ENCODE results near the gene GMPR.
"Not testable (repeated sequence)": the region's sequence is repeated elsewhere in the genome, so short reads cannot be mapped to it uniquely, and the experiment has no call there.

GMPR gene

GRCh38 chr6:16244869-16245451 lies 6.6 kb downstream of the GMPR start:
- no peak for DNase-seq (ENCODE audit: low read depth in 1 of 2, low spot score in 1 of 2)

GRCh38 chr6:16248271-16248853 lies 10.0 kb downstream of the GMPR start:
- DNase-seq (ENCODE audit: low read depth in 1 of 2, low spot score in 1 of 2) = no peak

GRCh38 chr6:16249971-16250370 lies 11.6 kb downstream of the GMPR start:
- no peak for DNase-seq (ENCODE audit: low read depth in 1 of 2, low spot score in 1 of 2)

GRCh38 chr6:16251706-16252105 lies 13.3 kb downstream of the GMPR start:
- DNase-seq (ENCODE audit: low read depth in 1 of 2, low spot score in 1 of 2) = no peak

- no peak for DNase-seq (ENCODE audit: low read depth in 1 of 2, low spot score in 1 of 2)
Measured at GRCh38 chr6:16252686-16253299, 14.4 kb downstream of the GMPR start.

GRCh38 chr6:16253399-16254144 lies 15.2 kb downstream of the GMPR start:
- no peak for DNase-seq (ENCODE audit: low read depth in 1 of 2, low spot score in 1 of 2)

- no peak for DNase-seq (ENCODE audit: low read depth in 1 of 2, low spot score in 1 of 2)
Measured at GRCh38 chr6:16254535-16254934, 16.1 kb downstream of the GMPR start.

- DNase-seq (ENCODE audit: low read depth in 1 of 2, low spot score in 1 of 2) = no peak
Measured at GRCh38 chr6:16256781-16257180, 18.4 kb downstream of the GMPR start.

- DNase-seq (ENCODE audit: low read depth in 1 of 2, low spot score in 1 of 2) = no peak
Measured at GRCh38 chr6:16257999-16258708, 19.8 kb downstream of the GMPR start.

- no peak for DNase-seq (ENCODE audit: low read depth in 1 of 2, low spot score in 1 of 2)
Measured at GRCh38 chr6:16258709-16259075, 20.3 kb downstream of the GMPR start.

GRCh38 chr6:16259604-16260003 lies 21.2 kb downstream of the GMPR start:
- DNase-seq (ENCODE audit: low read depth in 1 of 2, low spot score in 1 of 2) = not testable (repeated sequence)

GRCh38 chr6:16260602-16261001 lies 22.2 kb downstream of the GMPR start:
- DNase-seq (ENCODE audit: low read depth in 1 of 2, low spot score in 1 of 2) = not testable (repeated sequence)

- DNase-seq (ENCODE audit: low read depth in 1 of 2, low spot score in 1 of 2) = not testable (repeated sequence)
Measured at GRCh38 chr6:16262773-16263172, 24.4 kb downstream of the GMPR start.

GRCh38 chr6:16263464-16264099 lies 25.2 kb downstream of the GMPR start:
- not testable (repeated sequence) for DNase-seq (ENCODE audit: low read depth in 1 of 2, low spot score in 1 of 2)

- no peak for DNase-seq (ENCODE audit: low read depth in 1 of 2, low spot score in 1 of 2)
Measured at GRCh38 chr6:16264785-16265184, 26.4 kb downstream of the GMPR start.

- no peak for DNase-seq (ENCODE audit: low read depth in 1 of 2, low spot score in 1 of 2)
Measured at GRCh38 chr6:16265351-16266341, 27.3 kb downstream of the GMPR start.

GRCh38 chr6:16267428-16268263 lies 29.3 kb downstream of the GMPR start:
- no peak for DNase-seq (ENCODE audit: low read depth in 1 of 2, low spot score in 1 of 2)

GRCh38 chr6:16269442-16270070 lies 31.2 kb downstream of the GMPR start:
- not testable (repeated sequence) for DNase-seq (ENCODE audit: low read depth in 1 of 2, low spot score in 1 of 2)
